DOHH2 (cell line): Measurements from ENCODE around the gene GUCA1A.

Experiments used
- CTCF ChIP-seq: fragments of 200-600 bp; sonication (generic); IDR thresholded peaks from one replicate; pipeline ENCODE4 v1.5.1; 2014; ENCODE audit warnings: antibody characterized with exemption, mild to moderate bottlenecking, low read depth, low read length; ENCODE audit not compliant: poor library complexity, severe bottlenecking
- EZH2phosphoT487 ChIP-seq: fragments of 200-600 bp; sonication (generic); IDR thresholded peaks from 2 replicates; pipeline ENCODE4 v1.6.1; 2017; ENCODE audit warnings: borderline replicate concordance, mild to moderate bottlenecking, antibody characterized with exemption, low read length, moderate library complexity, mixed read lengths

DNA sequence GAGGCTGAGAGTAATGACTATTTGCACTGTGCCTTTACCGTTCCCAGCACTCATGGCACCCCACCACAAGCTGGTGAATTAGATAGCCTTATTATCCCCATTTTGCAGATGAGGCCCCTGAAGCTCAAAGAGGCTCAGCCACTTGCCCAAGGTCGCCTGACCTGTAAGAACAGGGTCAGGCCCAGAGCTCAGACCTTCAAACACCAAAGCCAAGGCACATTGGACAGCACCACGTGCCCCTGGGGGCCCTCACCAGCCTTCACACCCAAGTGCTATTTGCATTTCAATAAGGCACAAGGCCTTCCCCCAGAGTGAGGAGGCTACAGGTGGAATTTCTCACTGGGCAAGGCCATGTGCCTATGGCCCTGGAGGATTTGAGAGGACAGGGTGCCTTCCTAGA, 16.5 kb upstream of the GUCA1A start:
- no peak for TF ChIP-seq CTCF
- TF ChIP-seq EZH2phosphoT487 = no peak
